GM18951 (cell line): ENCODE results near the gene FBXO40.
A peak's percentile ranks its signal among the peaks of the same experiment; 100 is the strongest.
"Not testable (repeated sequence)": the region's sequence is repeated elsewhere in the genome, so short reads cannot be mapped to it uniquely, and the experiment has no call there.

Experiments
- POLR2A ChIP-seq: IDR thresholded peaks from 4 replicates; pipeline ENCODE4 v1.6.1; 2011; ENCODE audit warnings: mild to moderate bottlenecking; ENCODE audit not compliant: insufficient read length, insufficient read depth; ENCODE audit errors: extremely low read depth
- in situ Hi-C: fragments of 300-500 bp; cut with MboI; formaldehyde crosslinking; loops from one replicate; pipeline ENCODE4 v1.12.0; 2022; ENCODE audit warnings: low sequenced_read_pairs, mixed read lengths, inconsistent platforms; ENCODE audit not compliant: unreplicated experiment

The FBXO40 gene, protein sequence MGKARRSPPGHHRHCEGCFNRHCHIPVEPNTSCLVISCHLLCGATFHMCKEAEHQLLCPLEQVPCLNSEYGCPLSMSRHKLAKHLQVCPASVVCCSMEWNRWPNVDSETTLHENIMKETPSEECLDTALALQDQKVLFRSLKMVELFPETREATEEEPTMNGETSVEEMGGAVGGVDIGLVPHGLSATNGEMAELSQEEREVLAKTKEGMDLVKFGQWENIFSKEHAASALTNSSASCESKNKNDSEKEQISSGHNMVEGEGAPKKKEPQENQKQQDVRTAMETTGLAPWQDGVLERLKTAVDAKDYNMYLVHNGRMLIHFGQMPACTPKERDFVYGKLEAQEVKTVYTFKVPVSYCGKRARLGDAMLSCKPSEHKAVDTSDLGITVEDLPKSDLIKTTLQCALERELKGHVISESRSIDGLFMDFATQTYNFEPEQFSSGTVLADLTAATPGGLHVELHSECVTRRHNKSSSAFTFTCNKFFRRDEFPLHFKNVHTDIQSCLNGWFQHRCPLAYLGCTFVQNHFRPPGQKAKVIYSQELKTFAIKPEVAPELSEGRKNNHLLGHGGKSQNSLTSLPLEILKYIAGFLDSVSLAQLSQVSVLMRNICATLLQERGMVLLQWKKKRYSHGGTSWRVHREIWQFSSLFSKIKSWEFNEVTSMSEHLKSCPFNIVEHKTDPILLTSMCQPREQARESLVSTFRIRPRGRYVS

GRCh38 chr3:121592856-121593702 is at the start of gene FBXO40:
FBXO40 (plus strand) TSS chr3:121593379; CDS start chr3:121620576, 27,197 bp downstream.
- no peak for TF ChIP-seq POLR2A
- in situ Hi-C loops: no loop called here

GRCh38 chr3:121545049-121545573 is 48.1 kb upstream of the FBXO40 start:
- no peak for TF ChIP-seq POLR2A
- in situ Hi-C loops: loop anchor here (25.0 kb wide), 1 partner anchor 542 kb away; no protein-coding TSS in a partner anchor

DNA sequence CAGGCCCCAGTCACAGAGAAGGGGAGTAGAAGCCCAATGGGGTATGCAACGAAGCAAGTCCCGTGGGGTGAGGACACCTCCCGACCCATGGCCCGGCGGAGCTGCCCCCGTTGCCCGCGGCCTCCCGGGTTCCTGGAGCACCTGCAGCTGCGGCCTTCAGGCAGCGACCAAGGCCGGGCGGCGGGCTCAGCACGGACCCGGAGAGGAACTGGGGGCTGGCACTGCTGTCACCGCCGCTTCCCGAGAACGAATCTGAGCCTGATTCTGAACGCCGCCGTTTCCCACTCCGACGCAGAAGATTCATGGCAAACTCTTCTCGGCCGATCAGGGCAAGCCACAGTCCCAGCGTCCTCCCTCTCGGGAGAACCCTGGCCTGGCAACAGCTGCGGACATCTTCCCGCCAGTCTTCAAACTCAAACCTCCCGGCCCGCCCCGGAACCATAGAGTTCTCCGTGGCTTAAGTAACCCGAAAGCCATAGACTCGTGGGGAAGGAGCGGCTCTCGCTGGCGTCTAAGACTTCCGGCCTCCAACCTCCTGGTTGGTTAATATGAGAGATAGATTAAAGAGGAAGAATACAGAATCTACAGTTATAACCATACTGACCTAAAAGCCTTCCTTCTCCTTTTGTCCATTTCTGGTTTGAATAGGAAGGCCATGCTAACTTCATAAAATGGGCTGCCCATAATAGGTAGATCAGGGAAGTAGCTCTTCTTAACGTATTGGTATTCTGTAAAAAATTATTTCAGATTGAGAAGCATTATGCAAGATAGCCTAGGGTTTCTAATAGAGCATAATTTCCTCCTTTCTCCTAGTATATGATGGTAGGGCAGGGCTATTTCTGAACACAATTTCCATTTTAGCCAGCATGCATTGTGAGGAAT is 47.4 kb upstream of the FBXO40 start, which contains the start of gene POLQ:
Gene POLQ, minus strand, starts transcription at position 415 of the 882 bp plus-strand sequence. Its CDS starts 111 bp downstream, at position 304.
- peak; percentile 77 for TF ChIP-seq POLR2A
- in situ Hi-C loops: loop anchor here (25.0 kb wide), 1 partner anchor 541 kb away; no protein-coding TSS in a partner anchor

GRCh38 chr3:121552379-121552778 is 40.8 kb upstream of the FBXO40 start:
- in situ Hi-C loops: no loop called here

DNA sequence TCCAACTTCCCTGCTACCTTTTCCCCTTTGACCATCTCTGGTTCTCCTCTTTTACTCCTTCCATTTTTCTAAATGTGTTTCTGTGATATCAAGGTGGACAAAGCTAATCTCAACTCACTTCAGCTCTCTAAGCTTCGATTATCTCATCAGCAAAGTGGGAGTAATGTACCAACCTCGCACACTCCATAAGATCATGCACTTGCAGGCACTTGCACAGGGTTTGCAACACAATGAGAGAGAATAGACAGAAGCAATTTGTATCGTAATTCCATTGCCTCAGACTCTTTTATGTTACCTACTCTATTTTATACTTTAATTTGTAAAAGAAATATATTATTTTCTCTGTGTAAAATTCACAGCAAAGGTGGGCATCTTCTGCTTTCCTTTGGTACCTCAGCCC is 40.4 kb upstream of the FBXO40 start:
- TF ChIP-seq POLR2A: no peak
- in situ Hi-C loops: no loop called here

More at GRCh38 chr3:121552379-121552778, 40.8 kb upstream of the FBXO40 start:
- no peak for TF ChIP-seq POLR2A

DNA sequence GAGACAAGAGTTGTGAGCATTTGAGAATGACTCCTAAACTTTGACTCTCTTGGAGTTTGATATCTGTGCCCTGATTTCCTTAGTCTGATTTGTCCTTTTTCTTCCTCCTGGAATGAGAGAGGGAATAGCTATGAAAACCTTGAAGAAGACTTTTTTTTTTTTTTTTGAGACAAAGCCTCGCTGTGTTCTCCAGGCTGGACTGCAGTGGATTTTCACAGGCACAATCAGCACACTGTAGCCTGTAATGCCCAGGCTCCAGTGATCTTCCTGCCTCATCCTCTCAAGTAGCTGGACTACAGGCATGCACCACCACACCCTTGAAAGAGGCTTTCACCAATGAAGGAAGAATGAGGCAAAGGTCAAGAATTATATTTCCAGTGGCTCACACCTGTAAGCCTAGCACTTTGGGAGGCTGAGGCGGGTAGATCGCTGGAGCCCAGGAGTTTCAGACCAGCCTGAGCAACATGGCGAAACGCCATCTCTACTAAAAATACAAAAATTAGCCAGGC is 35.7 kb upstream of the FBXO40 start:
- no peak for TF ChIP-seq POLR2A
- in situ Hi-C loops: no loop called here

DNA sequence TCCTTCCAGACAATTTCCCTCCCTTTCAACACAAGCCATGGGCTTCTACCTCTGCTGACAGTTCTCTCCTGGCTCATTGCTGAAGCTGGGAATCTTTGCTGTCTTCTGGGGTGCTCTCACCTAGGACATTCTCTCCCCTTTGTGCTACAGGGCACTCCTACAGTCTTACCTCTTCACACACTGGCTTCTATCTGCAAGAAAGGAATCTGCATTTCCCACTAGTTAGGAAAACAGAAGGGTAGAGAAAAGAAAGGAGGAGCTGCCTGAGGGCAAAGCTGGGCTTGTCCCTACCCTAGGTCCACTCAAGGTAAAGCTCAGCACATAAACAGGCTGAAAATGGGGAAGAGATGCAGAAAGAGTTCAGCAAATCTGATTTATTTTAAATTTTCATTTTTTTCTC is 31.0 kb upstream of the FBXO40 start:
- no peak for TF ChIP-seq POLR2A
- in situ Hi-C loops: no loop called here

DNA sequence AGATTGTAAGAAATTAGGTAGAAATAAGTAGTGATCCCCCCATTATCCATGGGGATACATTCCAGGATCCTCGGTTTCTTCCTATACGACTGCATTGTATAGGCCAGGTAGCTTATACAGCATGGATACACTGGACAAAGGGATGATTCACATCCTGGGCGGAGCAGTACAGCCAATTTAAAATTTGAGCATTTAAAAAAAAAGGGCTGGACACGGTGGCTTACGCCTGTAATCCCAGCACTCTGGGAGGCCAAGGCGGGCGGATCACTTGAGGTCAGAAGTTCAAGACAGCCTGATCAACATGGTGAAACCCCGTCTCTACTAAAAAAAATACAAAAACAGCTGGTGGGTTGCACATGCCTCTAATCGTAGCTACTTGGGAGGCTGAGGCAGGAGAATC is 26.4 kb upstream of the FBXO40 start:
- TF ChIP-seq POLR2A: no peak
- in situ Hi-C loops: no loop called here

DNA sequence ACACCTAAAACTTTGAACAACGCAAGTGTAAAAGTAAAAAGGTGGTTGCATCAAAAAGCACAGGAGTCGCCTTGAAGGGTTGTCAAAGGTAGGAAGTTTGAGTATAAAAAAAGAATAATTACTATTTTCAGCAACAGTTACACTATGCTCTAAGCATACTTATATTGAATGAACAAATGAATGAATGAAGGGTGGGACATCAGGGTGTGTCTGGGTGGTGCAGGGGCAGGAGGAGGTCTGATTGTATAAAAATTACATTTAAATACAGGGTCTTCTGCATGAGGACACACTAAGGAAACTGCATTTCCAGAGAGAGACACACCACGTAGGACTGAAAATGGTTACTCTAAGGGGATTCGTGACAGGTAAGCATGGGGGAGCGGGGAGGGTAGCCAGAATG is 25.5 kb upstream of the FBXO40 start, which contains the start of gene ARGFX:
Gene ARGFX, plus strand, starts transcription at position 301 of the 400 bp plus-strand sequence. CDS start 2,765 bp downstream, outside the sequence.
- TF ChIP-seq POLR2A: no peak
- in situ Hi-C loops: no loop called here

- no peak for TF ChIP-seq POLR2A
- in situ Hi-C loops: no loop called here
Observed at GRCh38 chr3:121574449-121574848, 18.7 kb upstream of the FBXO40 start.

DNA sequence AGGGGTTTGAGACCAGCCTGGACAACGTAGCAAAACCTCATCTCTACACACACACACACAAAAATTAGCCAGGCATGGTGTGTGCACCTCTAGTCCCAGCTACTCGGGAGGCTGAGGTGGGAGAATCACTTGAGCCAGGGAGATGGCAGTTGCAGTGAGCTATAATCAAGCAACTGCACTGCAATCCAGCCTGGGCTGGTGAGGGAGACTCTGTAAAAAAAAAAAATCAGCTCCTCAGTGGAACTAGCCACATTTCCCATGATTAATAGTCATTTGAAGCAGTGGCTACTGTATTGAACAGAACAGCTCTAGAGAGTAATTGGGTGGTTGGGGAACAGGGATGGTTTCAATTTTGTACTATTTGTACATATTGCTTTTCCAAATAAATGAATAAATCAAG is 11.5 kb upstream of the FBXO40 start:
- no peak for TF ChIP-seq POLR2A
- in situ Hi-C loops: no loop called here

GRCh38 chr3:121584418-121584817 is 8.8 kb upstream of the FBXO40 start:
- TF ChIP-seq POLR2A: no peak
- in situ Hi-C loops: no loop called here

GRCh38 chr3:121593806-121594205 is 627 bp downstream of the FBXO40 start:
- in situ Hi-C loops: not testable (repeated sequence)
